Epithelial cell of proximal tubule (primary cell): ENCODE results near the gene MLLT3. TPM values are rescaled to one million over a fixed set of nuclear protein-coding genes. Genes with fewer than 3 reads are reported as not detected.

Experiments used
- DNase-seq: peaks from one replicate; pipeline ENCODE4 v3.0.0-alpha.2; 2011; ENCODE audit warnings: low read depth
- H3K4me3 ChIP-seq: 2 replicates; pipeline ENCODE4 v1.5.1; 2011; ENCODE audit warnings: low read depth, mild to moderate bottlenecking, low read length
- CTCF ChIP-seq: conservative IDR thresholded peaks from 2 replicates; pipeline ENCODE4 v1.5.1; 2012; ENCODE audit warnings: low read depth, mild to moderate bottlenecking, low read length
- total RNA-seq: library from RNA; depleted of rRNA; stranded (reverse); fragments of >200 nt; gene quantifications from 2 replicates; pipeline ENCODE4 v1.2.3, GENCODE V29; 2015

Gene MLLT3
- total RNA-seq, 1 donor from 2014 or later: 29.3 TPM

GRCh38 chr9:20315677-20316076 lies 306.6 kb downstream of the MLLT3 start:
- TF ChIP-seq CTCF: no peak
- DNase-seq: no peak
- no peak overlapping the region for H3K4me3 ChIP-seq

- no peak overlapping the region for H3K4me3 ChIP-seq
- TF ChIP-seq CTCF: no peak
- DNase-seq: no peak
These were observed 307.3 kb downstream of the MLLT3 start for GRCh38 chr9:20314981-20315380.

GRCh38 chr9:20313415-20313814 lies 308.9 kb downstream of the MLLT3 start:
- no peak overlapping the region for H3K4me3 ChIP-seq
- DNase-seq: no peak
- no peak for TF ChIP-seq CTCF

- DNase-seq: no peak
- H3K4me3 ChIP-seq: no peak overlapping the region
- no peak for TF ChIP-seq CTCF
These were observed 309.6 kb downstream of the MLLT3 start for GRCh38 chr9:20312732-20313131.

- no peak overlapping the region for H3K4me3 ChIP-seq
- no peak for DNase-seq
- no peak for TF ChIP-seq CTCF
These were observed 312.3 kb downstream of the MLLT3 start for GRCh38 chr9:20310024-20310423.

GRCh38 chr9:20309124-20309523 lies 313.2 kb downstream of the MLLT3 start:
- TF ChIP-seq CTCF: no peak

GRCh38 chr9:20307621-20308020 lies 314.7 kb downstream of the MLLT3 start:
- no peak for DNase-seq
- TF ChIP-seq CTCF: no peak
- H3K4me3 ChIP-seq: no peak overlapping the region

More at GRCh38 chr9:20309124-20309523, 313.2 kb downstream of the MLLT3 start:
- H3K4me3 ChIP-seq: no peak overlapping the region
- DNase-seq: no peak
